ENCODE data around the gene CHMP4A. TPM values are rescaled to one million over a fixed set of nuclear protein-coding genes. Genes with fewer than 3 reads are reported as not detected.

Gene CHMP4A
- total and polyA plus RNA-seq, 2 of the 13 experiments (the other 11 are each of a cell fraction or from before 2014, with no cell fraction given) = 83.6 to 113 TPM

DNA sequence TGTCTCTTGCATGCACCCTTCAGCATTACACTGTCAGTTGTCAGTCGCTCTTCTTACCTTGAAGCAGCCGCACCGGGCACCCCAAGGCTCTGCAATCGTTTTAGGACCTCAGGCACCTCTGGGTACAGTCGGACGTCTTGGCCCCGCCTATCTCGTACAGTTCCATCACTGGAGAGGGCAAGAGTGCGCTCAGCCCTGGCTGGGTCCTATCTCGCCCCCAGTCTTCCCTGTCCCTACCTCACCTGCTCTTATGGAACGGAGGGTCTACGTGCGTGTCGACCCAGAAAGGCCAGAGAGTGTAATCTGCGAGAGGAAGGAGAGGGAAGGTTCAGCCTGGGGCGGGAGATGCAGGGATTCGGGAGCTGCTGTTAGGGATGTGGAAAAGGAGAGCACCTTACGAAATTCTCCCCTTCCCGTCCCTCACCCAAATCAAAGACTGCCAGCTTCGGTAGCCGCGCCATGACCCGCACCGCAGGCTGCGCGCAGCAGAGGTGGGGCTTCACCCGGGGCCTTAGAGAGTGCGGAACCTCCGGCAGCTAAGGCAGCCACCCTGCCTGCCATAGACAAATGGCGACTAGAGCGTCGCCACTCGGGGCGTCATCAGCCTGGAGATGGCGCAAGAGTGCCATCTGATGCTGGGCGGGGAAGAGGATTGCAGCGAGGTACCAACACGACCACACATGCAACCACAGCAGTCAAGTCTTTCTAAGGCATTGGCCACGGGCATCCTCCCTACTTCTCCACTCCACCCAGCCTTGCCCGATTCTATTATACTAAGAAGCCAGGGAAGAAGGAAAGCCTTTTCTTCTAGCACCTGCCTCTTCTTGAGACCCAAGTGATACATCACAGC, 2.4 kb upstream of the CHMP4A start, which contains the start of gene MDP1 (continued):
- TF ChIP-seq MXD1 (CRISPR knock-in tag; IDR thresholded peaks at IDR 0.05) (peak; percentile 93), BRCA1 (CRISPR knock-in tag; IDR thresholded peaks at IDR 0.05) (peak; percentile 99), SIN3A (IDR thresholded peaks at IDR 0.05; ENCODE audit: borderline replicate concordance, low read depth, low read length) (peak; percentile 95), SAP130 (CRISPR knock-in tag; IDR thresholded peaks at IDR 0.05; ENCODE audit: low read depth) (peak; percentile 99), AFF4 (CRISPR knock-in tag; IDR thresholded peaks at IDR 0.05) (no peak), JDP2 (CRISPR knock-in tag; IDR thresholded peaks at IDR 0.05; ENCODE audit: borderline replicate concordance) (no peak), ZNF569 (CRISPR knock-in tag; IDR thresholded peaks at IDR 0.05; ENCODE audit: borderline replicate concordance) (peak; percentile 95), ESRRA (CRISPR knock-in tag; IDR thresholded peaks at IDR 0.05; ENCODE audit: low read depth) (peak; percentile 73), SOX13 (IDR thresholded peaks at IDR 0.05) (0 out of 2 replicates have a peak, but pooled peaks have one; percentile 35), SOX13 (CRISPR knock-in tag; conservative IDR thresholded peaks at IDR 0.05 in 1 of 2, IDR thresholded peaks at IDR 0.05 in 1 of 2) (peak; percentile 80 to 85), SMAD3 (CRISPR knock-in tag; IDR thresholded peaks at IDR 0.05) (peak; percentile 100), USF2 (IDR thresholded peaks at IDR 0.05; ENCODE audit: low read depth, low read length) (peak; percentile 33), USF2 (CRISPR knock-in tag; IDR thresholded peaks at IDR 0.05; ENCODE audit: borderline replicate concordance) (no peak; the same call in 1 of the 2 replicates), POLR2A (IDR thresholded peaks at IDR 0.05; ENCODE audit: insufficient read depth in 1 of 2, low read depth in 2 of 2, low read length in 2 of 2) (peak in 1 of 2 experiments; percentile 97; a peak in 2 of 4 replicates), ZNF530 (CRISPR knock-in tag; IDR thresholded peaks at IDR 0.05; ENCODE audit: low read depth) (no peak), BCLAF1 (IDR thresholded peaks at IDR 0.05) (no peak)
- TF ChIP-seq, protein P1, sequence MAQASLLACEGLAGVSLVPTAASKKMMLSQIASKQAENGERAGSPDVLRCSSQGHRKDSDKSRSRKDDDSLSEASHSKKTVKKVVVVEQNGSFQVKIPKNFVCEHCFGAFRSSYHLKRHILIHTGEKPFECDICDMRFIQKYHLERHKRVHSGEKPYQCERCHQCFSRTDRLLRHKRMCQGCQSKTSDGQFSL (CRISPR knock-in tag; IDR thresholded peaks at IDR 0.05) = peak; percentile 69; the same call in 1 of the 2 replicates
- TF ChIP-seq, protein P2, sequence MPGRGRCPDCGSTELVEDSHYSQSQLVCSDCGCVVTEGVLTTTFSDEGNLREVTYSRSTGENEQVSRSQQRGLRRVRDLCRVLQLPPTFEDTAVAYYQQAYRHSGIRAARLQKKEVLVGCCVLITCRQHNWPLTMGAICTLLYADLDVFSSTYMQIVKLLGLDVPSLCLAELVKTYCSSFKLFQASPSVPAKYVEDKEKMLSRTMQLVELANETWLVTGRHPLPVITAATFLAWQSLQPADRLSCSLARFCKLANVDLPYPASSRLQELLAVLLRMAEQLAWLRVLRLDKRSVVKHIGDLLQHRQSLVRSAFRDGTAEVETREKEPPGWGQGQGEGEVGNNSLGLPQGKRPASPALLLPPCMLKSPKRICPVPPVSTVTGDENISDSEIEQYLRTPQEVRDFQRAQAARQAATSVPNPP (CRISPR knock-in tag; IDR thresholded peaks at IDR 0.05) = peak; percentile 97

Measured in HepG2 (cell line).